Activated CD8-positive, alpha-beta memory T cell treated with anti-CD3 and anti-CD28 coated beads for 4 hours (primary cell): ENCODE measurements around the gene MYO18A.
"Not testable (repeated sequence)": the region's sequence is repeated elsewhere in the genome, so short reads cannot be mapped to it uniquely, and the experiment has no call there.

Experiments used
- DNase-seq, 2 donors: peaks; one replicate each; pipeline ENCODE4 v3.0.0-alpha.2; 2020; ENCODE audit warnings: low read depth in 2 of 2

MYO18A gene

GRCh38 chr17:29180034-29180787, at the start of gene MYO18A:
Gene MYO18A, minus strand, starts transcription at chr17:29180398. Its CDS starts 13,458 bp downstream, at chr17:29166940.
- DNase-seq = peak; percentile 48 to 50

- DNase-seq = no peak
These were observed 45.2 kb upstream of the MYO18A start for GRCh38 chr17:29225396-29225795.

GRCh38 chr17:29221338-29221737, 41.1 kb upstream of the MYO18A start:
- DNase-seq = not testable (repeated sequence)

- DNase-seq = peak; percentile 48 to 50
These were observed 39.3 kb upstream of the MYO18A start for GRCh38 chr17:29219378-29220047.

- no peak for DNase-seq
These were observed 36.7 kb upstream of the MYO18A start for GRCh38 chr17:29216856-29217255.

- no peak for DNase-seq
These were observed 36.0 kb upstream of the MYO18A start for GRCh38 chr17:29216181-29216580.

- DNase-seq = no peak
These were observed 35.5 kb upstream of the MYO18A start for GRCh38 chr17:29215717-29216116.

GRCh38 chr17:29215174-29215573, 35.0 kb upstream of the MYO18A start:
- no peak for DNase-seq

- no peak for DNase-seq
These were observed 34.3 kb upstream of the MYO18A start for GRCh38 chr17:29214215-29215146.

- DNase-seq = no peak
These were observed 32.5 kb upstream of the MYO18A start for GRCh38 chr17:29212681-29213121.

- no peak for DNase-seq
These were observed 32.0 kb upstream of the MYO18A start for GRCh38 chr17:29212094-29212631.

- DNase-seq = no peak
These were observed 30.7 kb upstream of the MYO18A start for GRCh38 chr17:29210879-29211278.

GRCh38 chr17:29209073-29209472, 28.9 kb upstream of the MYO18A start:
- no peak for DNase-seq

- DNase-seq = no peak
These were observed 27.8 kb upstream of the MYO18A start for GRCh38 chr17:29207975-29208374.

GRCh38 chr17:29205047-29205446, 24.8 kb upstream of the MYO18A start:
- DNase-seq = no peak

GRCh38 chr17:29204068-29204804, 24.0 kb upstream of the MYO18A start:
- not testable (repeated sequence) for DNase-seq

GRCh38 chr17:29197516-29198272, 17.5 kb upstream of the MYO18A start:
- no peak for DNase-seq

- DNase-seq = no peak
These were observed 16.7 kb upstream of the MYO18A start for GRCh38 chr17:29196769-29197515.

- DNase-seq = no peak
These were observed 15.4 kb upstream of the MYO18A start for GRCh38 chr17:29195465-29196081.
